ENCODE results near the gene DEFB131A.
"Not testable (repeated sequence)": the region's sequence is repeated elsewhere in the genome, so short reads cannot be mapped to it uniquely, and the experiment has no call there.

DEFB131A gene, protein sequence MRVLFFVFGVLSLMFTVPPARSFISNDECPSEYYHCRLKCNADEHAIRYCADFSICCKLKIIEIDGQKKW

DNA sequence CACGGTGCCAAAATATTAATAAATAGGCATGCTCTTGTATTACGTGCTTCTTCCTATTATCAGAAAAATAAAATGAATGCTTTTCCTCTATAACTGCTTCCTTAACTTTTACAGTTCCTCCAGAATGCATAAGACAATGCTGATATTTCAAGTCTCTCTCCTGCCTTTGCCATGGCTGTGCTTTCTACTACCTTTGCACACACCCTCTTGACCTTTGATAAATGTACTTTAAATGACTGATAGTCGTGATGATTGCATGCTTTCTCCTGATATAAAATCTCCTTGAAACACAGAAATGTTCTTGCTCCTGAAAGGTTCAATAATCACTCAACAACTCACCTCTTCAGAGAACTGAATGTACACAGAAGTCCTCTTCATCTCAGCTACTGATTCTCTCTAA lies at the start of gene DEFB131A:
TSS of gene DEFB131A (plus strand) at position 301 of the 400 bp plus-strand sequence. CDS start 120 bp downstream, outside the sequence.
- not testable (repeated sequence) for H3K4me3 ChIP-seq (ENCODE audit: low read length); DNase-seq (ENCODE audit: low read depth)

GRCh38 chr4:9405774-9406173 lies 38.4 kb upstream of the DEFB131A start:
- DNase-seq (ENCODE audit: low read depth); H3K4me3 ChIP-seq (ENCODE audit: low read length): not testable (repeated sequence)

DNA sequence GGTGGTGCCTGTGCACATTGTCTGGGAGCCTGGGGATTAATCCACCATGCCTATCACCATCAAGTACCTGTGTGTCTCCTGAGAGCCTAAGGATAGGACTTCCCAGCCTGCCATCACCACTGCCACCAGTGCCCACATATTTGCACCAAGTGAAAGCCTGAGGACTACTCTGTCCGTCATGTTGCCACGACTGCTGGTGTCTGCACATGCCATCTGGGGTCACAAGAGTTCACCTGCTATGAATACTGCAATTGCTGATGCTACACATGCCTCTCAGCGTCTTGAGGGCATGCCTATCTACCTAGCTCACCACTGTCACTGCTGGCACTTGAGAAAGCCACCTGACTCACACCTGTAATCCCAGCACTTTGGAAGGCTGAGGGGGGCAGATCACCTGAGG lies 37.7 kb upstream of the DEFB131A start:
- DNase-seq (ENCODE audit: low read depth): not testable (repeated sequence)

DNA sequence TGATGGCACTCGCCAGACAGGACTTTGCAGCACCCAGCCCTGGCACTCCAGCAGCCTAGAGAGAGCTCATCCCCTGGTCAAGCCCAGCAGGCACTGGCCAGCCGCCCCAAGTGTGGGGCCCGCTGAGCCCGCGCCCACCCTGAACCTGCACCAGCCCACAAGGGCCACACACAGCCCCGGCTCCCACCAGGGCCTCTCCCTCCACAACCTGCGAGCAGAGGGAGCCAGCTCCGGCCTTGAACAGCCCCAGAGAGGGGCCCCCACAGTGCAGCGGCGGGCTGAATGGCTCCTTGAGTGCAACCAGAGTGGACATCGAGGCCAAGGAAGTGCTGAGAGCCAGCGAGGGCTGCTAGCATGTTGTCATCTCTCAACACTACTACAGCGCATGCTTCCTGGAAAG lies 34.4 kb upstream of the DEFB131A start:
- no peak for DNase-seq (ENCODE audit: low read depth)
- H3K4me3 ChIP-seq (ENCODE audit: low read length): no peak overlapping the region
- TF ChIP-seq, protein P1, sequence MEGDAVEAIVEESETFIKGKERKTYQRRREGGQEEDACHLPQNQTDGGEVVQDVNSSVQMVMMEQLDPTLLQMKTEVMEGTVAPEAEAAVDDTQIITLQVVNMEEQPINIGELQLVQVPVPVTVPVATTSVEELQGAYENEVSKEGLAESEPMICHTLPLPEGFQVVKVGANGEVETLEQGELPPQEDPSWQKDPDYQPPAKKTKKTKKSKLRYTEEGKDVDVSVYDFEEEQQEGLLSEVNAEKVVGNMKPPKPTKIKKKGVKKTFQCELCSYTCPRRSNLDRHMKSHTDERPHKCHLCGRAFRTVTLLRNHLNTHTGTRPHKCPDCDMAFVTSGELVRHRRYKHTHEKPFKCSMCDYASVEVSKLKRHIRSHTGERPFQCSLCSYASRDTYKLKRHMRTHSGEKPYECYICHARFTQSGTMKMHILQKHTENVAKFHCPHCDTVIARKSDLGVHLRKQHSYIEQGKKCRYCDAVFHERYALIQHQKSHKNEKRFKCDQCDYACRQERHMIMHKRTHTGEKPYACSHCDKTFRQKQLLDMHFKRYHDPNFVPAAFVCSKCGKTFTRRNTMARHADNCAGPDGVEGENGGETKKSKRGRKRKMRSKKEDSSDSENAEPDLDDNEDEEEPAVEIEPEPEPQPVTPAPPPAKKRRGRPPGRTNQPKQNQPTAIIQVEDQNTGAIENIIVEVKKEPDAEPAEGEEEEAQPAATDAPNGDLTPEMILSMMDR (conservative IDR thresholded peaks at IDR 0.05; ENCODE audit: low read depth, low read length): no peak

More for the DNA sequence above, 37.7 kb upstream of the DEFB131A start:
- H3K4me3 ChIP-seq (ENCODE audit: low read length): not testable (repeated sequence)

DNA sequence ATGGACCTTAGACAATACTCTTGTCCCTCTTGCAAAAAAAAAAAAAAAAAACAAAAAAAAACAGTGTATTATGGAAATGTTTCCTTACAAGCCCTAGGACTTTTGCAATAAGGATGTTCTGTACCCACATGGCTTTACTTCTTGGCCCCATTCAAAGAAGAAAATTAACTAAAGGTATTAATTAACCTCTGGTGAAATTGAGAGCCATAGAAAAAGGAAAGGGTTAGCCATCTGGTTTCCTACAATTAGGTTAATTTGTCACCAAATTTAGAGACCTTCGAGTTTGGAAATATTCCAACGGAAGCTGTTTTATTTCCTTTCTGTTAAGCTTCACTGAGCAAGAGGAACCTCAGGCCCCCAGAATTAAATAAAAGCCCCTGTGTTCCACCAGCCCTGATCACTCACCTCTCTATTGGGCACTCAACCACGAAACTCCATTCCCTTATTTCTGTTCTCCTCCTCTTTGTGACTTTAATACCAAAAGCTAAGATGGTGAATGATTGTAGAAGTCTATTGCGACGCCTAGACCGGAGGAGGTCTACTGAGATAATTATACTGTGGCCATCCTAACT lies 22.2 kb upstream of the DEFB131A start:
- not testable (repeated sequence) for DNase-seq (ENCODE audit: low read depth); H3K4me3 ChIP-seq (ENCODE audit: low read length)

GRCh38 chr4:9425916-9426315 lies 18.3 kb upstream of the DEFB131A start:
- not testable (repeated sequence) for DNase-seq (ENCODE audit: low read depth); H3K4me3 ChIP-seq (ENCODE audit: low read length)

GRCh38 chr4:9430061-9430460 lies 14.2 kb upstream of the DEFB131A start:
- H3K4me3 ChIP-seq (ENCODE audit: low read length); DNase-seq (ENCODE audit: low read depth): not testable (repeated sequence)

DNA sequence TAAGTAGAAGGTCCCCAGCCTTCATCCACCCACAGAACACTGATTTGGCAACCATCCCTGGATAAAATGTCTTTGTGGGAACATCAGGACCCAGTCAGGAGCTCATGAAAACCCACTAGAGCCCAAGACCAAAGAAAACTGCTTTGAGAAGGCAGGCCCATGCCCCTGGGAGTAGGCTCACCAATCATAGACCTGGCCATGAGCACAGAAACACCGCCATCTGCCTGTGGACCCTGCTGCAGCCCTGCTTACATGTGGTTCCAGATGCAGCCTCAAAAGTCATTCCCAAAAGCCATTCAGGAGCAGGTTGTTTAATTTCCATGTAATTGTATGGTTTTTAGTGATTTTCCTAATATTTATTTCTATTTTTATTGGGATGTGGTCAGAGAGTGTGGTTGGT lies 10.9 kb upstream of the DEFB131A start:
- not testable (repeated sequence) for H3K4me3 ChIP-seq (ENCODE audit: low read length); DNase-seq (ENCODE audit: low read depth)

- H3K4me3 ChIP-seq (ENCODE audit: low read length); DNase-seq (ENCODE audit: low read depth): not testable (repeated sequence)
These were observed 7.5 kb upstream of the DEFB131A start for GRCh38 chr4:9436728-9437127.

DNA sequence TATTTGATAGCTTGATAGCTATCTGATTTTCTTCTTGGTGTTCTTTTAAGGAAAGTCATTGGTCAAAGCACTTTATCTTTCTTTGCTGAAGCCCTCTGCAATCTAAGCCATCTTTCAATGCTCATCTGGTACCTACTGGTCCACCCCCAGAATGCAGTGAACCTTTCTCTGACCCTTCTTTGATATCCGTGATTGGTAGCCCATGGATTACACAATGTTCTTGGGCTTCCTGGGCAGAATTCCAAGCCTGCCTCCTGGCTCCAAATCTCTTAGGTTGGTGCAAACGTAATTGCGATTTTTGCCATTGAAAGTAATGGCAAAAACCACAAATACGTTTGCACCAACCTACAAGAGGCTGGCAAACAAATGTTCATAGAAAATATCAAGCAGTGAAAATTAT lies 1.9 kb upstream of the DEFB131A start:
- H3K4me3 ChIP-seq (ENCODE audit: low read length); DNase-seq (ENCODE audit: low read depth): not testable (repeated sequence)

DNA sequence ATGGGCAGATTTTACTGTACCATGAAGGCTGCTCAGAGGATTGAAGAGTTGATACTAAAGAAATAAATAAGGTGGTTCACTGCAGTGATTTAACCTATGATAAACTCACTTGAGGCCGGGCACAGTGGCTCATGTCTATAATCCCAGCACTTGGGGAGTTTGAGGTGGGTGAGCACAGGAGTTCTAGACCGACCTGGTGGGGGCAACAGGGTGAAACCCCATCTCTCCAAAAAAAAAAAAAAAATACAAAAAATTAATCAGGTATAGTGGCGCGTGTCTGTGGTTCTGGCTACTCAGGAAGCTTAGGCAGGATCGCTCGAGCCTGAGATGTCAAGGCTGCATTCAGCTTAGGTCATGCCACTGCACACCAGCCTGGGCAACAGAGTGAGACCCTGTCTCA lies 467 bp downstream of the DEFB131A start:
- H3K4me3 ChIP-seq (ENCODE audit: low read length); DNase-seq (ENCODE audit: low read depth): not testable (repeated sequence)

DNA sequence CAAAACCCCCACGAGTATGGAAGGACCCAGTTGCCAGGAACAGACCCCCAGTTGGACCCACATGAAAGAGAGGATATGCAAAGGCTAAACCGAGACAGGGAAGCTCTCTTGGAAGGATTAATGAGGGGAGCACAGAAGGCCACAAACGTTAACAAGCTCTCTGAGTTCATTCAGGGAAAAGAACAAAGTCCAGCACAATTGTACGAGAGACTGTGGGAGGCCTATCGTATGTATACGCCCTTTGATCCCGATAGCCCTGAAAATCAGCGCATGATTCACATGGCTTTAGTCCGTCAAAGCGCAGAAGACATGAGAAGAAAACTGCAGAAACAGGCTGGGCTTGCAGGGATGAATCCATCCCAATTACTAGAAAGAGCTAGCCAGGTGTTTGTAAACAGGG lies 8.0 kb downstream of the DEFB131A start:
- DNase-seq (ENCODE audit: low read depth): not testable (repeated sequence)

DNA sequence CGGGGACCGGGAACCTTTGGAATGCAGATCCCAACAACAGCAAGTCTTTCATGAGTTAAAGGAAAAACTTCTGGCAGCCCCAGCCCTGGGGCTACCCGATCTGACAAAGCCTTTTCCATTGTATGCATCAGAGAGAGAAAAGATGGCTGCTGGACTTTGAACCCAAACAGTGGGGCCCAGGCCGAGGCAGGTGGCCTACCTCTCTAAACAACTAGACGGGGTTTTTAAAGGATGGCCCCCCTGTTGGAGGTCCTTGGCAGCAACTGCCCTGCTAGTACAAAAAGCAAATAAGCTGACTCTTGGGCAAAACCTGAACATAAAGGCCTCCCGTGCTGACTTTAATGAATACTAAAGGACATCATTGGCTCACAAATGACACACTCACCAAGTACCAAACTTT lies 10.1 kb downstream of the DEFB131A start:
- not testable (repeated sequence) for DNase-seq (ENCODE audit: low read depth); H3K4me3 ChIP-seq (ENCODE audit: low read length)

More for the DNA sequence above, 8.0 kb downstream of the DEFB131A start:
- H3K4me3 ChIP-seq (ENCODE audit: low read length): not testable (repeated sequence)

DNA sequence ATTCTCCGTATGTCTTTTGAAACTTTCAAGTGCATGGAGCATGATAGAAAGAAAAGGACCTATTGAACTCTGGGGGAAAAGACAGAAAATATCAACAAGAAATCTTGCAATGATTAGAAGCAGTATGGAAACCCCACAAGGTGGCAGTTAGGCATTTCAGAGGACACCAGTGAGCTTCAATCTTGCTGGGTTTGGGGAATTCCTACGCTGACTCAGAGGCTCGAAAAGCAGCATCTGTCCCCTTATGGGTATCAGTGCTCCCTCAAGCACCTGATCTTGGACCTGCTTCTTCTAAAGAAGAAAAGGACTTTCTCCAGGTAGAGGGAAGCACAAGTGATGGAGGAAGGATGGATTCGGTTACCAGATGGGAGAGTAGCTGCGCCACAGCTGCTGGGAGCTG lies 10.8 kb downstream of the DEFB131A start:
- H3K4me3 ChIP-seq (ENCODE audit: low read length); DNase-seq (ENCODE audit: low read depth): not testable (repeated sequence)

GRCh38 chr4:9479466-9479865 lies 35.3 kb downstream of the DEFB131A start:
- not testable (repeated sequence) for DNase-seq (ENCODE audit: low read depth); H3K4me3 ChIP-seq (ENCODE audit: low read length)

DNA sequence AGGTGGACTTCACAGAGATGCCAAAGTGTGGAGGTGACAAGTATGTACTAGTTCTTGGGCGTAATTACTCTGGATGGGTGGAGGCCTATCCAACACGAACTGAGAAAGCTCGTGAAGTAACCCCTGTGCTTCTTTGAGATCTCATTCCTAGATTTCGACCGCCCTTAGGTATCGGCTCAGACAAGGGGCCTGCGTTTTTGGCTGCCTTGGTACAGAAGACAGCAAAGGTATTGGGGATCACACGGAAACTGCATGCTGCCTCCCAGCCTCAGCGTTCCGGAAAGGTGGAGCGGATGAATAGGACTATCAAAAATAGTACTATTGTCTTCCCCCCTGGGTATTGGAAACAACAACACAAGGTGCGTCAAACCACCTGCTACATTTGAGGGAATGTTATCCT lies 35.9 kb downstream of the DEFB131A start:
- H3K4me3 ChIP-seq (ENCODE audit: low read length); DNase-seq (ENCODE audit: low read depth): not testable (repeated sequence)

DNA sequence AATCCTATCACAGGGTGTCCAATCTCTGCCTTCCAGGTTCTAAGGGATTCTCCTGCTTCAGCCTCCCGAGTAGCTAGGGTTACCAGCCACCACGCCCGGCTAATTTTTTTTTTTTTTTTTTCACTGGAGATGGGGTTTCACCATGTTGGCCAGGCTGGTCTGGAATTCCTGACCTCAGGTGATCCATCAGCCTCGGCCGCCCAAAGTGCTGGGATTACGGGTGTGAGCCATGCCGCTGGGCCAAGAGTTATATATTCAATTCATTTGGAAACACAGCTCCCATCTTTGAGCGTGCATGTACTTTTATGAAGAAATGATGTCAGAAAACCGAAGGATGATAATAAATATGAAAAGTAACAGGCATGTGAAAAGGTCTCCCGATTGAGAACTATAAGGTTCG lies 38.7 kb downstream of the DEFB131A start:
- not testable (repeated sequence) for H3K4me3 ChIP-seq (ENCODE audit: low read length); DNase-seq (ENCODE audit: low read depth)

GRCh38 chr4:9483682-9484081 lies 39.5 kb downstream of the DEFB131A start:
- not testable (repeated sequence) for H3K4me3 ChIP-seq (ENCODE audit: low read length); DNase-seq (ENCODE audit: low read depth)

GRCh38 chr4:9486880-9487279 lies 42.7 kb downstream of the DEFB131A start:
- not testable (repeated sequence) for DNase-seq (ENCODE audit: low read depth); H3K4me3 ChIP-seq (ENCODE audit: low read length)

DNA sequence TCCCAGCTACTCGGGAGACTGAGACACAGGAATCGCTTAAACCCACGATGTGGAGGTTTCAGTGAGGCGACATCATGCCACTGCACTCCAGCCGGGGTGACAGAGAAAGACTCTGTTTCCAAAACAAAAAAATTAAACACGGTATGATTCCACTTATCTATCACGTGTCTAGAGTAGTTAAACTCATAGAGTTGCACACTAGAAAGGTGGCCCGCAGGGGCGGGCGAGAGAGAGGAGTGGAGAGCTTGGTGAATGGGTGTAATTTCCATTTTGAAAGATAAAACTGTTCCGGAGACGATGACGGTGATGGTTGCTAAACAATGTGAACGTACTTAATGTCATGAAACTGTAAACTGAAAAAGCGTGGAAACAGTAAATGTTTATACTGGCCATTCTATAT lies 44.6 kb downstream of the DEFB131A start:
- not testable (repeated sequence) for H3K4me3 ChIP-seq (ENCODE audit: low read length); DNase-seq (ENCODE audit: low read depth)

Data from retinal pigment epithelial cell (primary cell).